ENCODE results near the gene DRC1. TPM values are rescaled to one million over a fixed set of nuclear protein-coding genes. Genes with fewer than 3 reads are reported as not detected.

Gene DRC1
- total RNA-seq, 1 donor from 2014 or later = 0.30 TPM

- no peak for ATAC-seq
- peak; percentile 55 for DNase-seq (ENCODE audit: missing footprints)
- intact Hi-C loops (cut with DNase I) = no loop called here
These were observed 80.7 kb downstream of the DRC1 start for GRCh38 chr2:26482211-26483026.

GRCh38 chr2:26483027-26483326, 81.3 kb downstream of the DRC1 start:
- DNase-seq (ENCODE audit: missing footprints) (peak; percentile 63), ATAC-seq (no peak)
- intact Hi-C loops (cut with DNase I) = no loop called here

- DNase-seq (ENCODE audit: missing footprints) (peak; percentile 56), ATAC-seq (peak; percentile 31)
- intact Hi-C loops (cut with DNase I) = no loop called here
These were observed 81.8 kb downstream of the DRC1 start for GRCh38 chr2:26483516-26483915.

GRCh38 chr2:26483957-26484565, 82.3 kb downstream of the DRC1 start:
- intact Hi-C loops (cut with DNase I) = no loop called here

GRCh38 chr2:26484579-26484978, 82.9 kb downstream of the DRC1 start:
- ATAC-seq (no peak), DNase-seq (ENCODE audit: missing footprints) (peak; percentile 1)
- intact Hi-C loops (cut with DNase I) = no loop called here

More at GRCh38 chr2:26483957-26484565, 82.3 kb downstream of the DRC1 start:
- peak; percentile 65 for DNase-seq (ENCODE audit: missing footprints)
- ATAC-seq = peak; percentile 87

GRCh38 chr2:26485099-26485498, 83.4 kb downstream of the DRC1 start:
- DNase-seq (ENCODE audit: missing footprints) (no peak), ATAC-seq (no peak)
- intact Hi-C loops (cut with DNase I) = no loop called here

- ATAC-seq (no peak), DNase-seq (ENCODE audit: missing footprints) (no peak)
- intact Hi-C loops (cut with DNase I) = no loop called here
These were observed 84.2 kb downstream of the DRC1 start for GRCh38 chr2:26485725-26486418.

- no peak for ATAC-seq
- intact Hi-C loops (cut with DNase I) = no loop called here
- DNase-seq (ENCODE audit: missing footprints) = no peak
These were observed 85.1 kb downstream of the DRC1 start for GRCh38 chr2:26486789-26487188.

GRCh38 chr2:26487192-26487591, 85.5 kb downstream of the DRC1 start:
- intact Hi-C loops (cut with DNase I) = no loop called here
- DNase-seq (ENCODE audit: missing footprints) (no peak), ATAC-seq (no peak)

GRCh38 chr2:26488463-26489212, 86.9 kb downstream of the DRC1 start:
- intact Hi-C loops (cut with DNase I) = no loop called here
- no peak for ATAC-seq
- no peak for DNase-seq (ENCODE audit: missing footprints)

GRCh38 chr2:26489213-26489850, 87.6 kb downstream of the DRC1 start:
- intact Hi-C loops (cut with DNase I) = no loop called here
- no peak for DNase-seq (ENCODE audit: missing footprints)
- ATAC-seq = no peak

GRCh38 chr2:26491563-26492167, 89.9 kb downstream of the DRC1 start:
- DNase-seq (ENCODE audit: missing footprints) = no peak
- intact Hi-C loops (cut with DNase I) = no loop called here
- no peak for ATAC-seq

GRCh38 chr2:26492749-26493515, 91.2 kb downstream of the DRC1 start:
- DNase-seq (ENCODE audit: missing footprints) (peak; percentile 32), ATAC-seq (no peak)
- intact Hi-C loops (cut with DNase I) = no loop called here

GRCh38 chr2:26493566-26493965, 91.8 kb downstream of the DRC1 start:
- ATAC-seq (no peak), DNase-seq (ENCODE audit: missing footprints) (peak; percentile 11)
- intact Hi-C loops (cut with DNase I) = no loop called here

GRCh38 chr2:26494199-26494598, 92.5 kb downstream of the DRC1 start:
- intact Hi-C loops (cut with DNase I) = no loop called here
- no peak for ATAC-seq
- peak; percentile 37 for DNase-seq (ENCODE audit: missing footprints)

- intact Hi-C loops (cut with DNase I) = no loop called here
- DNase-seq (ENCODE audit: missing footprints) = peak; percentile 2
- ATAC-seq = no peak
These were observed 93.2 kb downstream of the DRC1 start for GRCh38 chr2:26494891-26495290.

- DNase-seq (ENCODE audit: missing footprints) (peak; percentile 13), ATAC-seq (no peak)
- intact Hi-C loops (cut with DNase I) = no loop called here
These were observed 94.1 kb downstream of the DRC1 start for GRCh38 chr2:26495705-26496297.

Measured in Right ventricle myocardium inferior (tissue), 1 donor.